ENCODE measurements around the gene HPS4.
"Not testable (repeated sequence)": the region's sequence is repeated elsewhere in the genome, so short reads cannot be mapped to it uniquely, and the experiment has no call there.

DNA sequence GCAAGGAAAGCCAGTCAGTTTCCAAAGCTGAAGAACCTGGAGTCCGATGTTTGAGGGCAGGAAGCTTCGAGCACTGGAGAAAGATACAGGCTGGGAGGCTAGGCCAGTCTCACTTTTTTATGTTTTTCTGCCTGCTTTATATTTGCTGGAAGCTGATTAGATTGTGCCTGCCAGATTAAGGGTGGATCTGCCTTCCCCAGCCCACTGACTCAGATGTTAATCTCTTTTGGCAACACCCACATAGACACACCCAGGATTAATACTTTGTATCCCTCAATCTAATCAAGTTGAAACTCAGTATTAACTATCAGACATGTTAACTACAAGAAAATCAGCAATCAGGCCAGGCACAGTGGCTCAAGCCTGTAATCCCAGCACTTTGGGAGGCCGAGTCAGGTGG is 44.8 kb downstream of the HPS4 start:
- not testable (repeated sequence) for TF ChIP-seq PAX5 (IDR thresholded peaks at IDR 0.05; ENCODE audit: insufficient read depth, low read length, severe bottlenecking); POLR2A (IDR thresholded peaks at IDR 0.05; ENCODE audit: low read depth, low read length); POLR2AphosphoS5 (IDR thresholded peaks at IDR 0.05; ENCODE audit: low read depth, low read length); POU2F2 (IDR thresholded peaks at IDR 0.05; ENCODE audit: low read depth, low read length); TAF1 (IDR thresholded peaks at IDR 0.05; ENCODE audit: low read depth, low read length); SPI1 (IDR thresholded peaks at IDR 0.05; ENCODE audit: low read depth, low read length)
